Upper lobe of right lung (tissue), 1 donor: Measurements from ENCODE around the gene BTBD18. TPM values are rescaled to one million over a fixed set of nuclear protein-coding genes. Genes with fewer than 3 reads are reported as not detected.
A peak's percentile ranks its signal among the peaks of the same experiment; 100 is the strongest.

Source experiments
- ATAC-seq: fragments of 200-7000 bp; cut with Tn5 transposase; one replicate; pipeline ENCODE4 v1.9.1; 2020; ENCODE audit warnings: mild to moderate bottlenecking, moderate library complexity
- DNase-seq: peaks from one replicate; pipeline ENCODE4 v3.0.0-alpha.2; 2020
- H3K27ac ChIP-seq: fragments of 200-600 bp; one replicate; pipeline ENCODE4 v1.8.0; 2022
- H3K27me3 ChIP-seq: fragments of 200-600 bp; one replicate; pipeline ENCODE4 v1.8.0; 2022; ENCODE audit warnings: mild to moderate bottlenecking
- H3K36me3 ChIP-seq: fragments of 200-600 bp; one replicate; pipeline ENCODE4 v1.8.0; 2022
- H3K4me1 ChIP-seq: fragments of 200-600 bp; one replicate; pipeline ENCODE4 v1.8.0; 2022
- H3K4me3 ChIP-seq: fragments of 200-600 bp; one replicate; pipeline ENCODE4 v1.8.0; 2022; ENCODE audit warnings: mild to moderate bottlenecking
- H3K9me3 ChIP-seq: fragments of 200-600 bp; one replicate; pipeline ENCODE4 v1.8.0; 2022
- intact Hi-C: fragments of 100-400 bp; cut with DNase I; formaldehyde crosslinking; loops from one replicate; pipeline ENCODE4 v1.11.0; 2022
- total RNA-seq: library from RNA; stranded (reverse); fragmentation: NEBNext Ultra II Directional; extraction: Animal tissue kit (Norgen Biotek cat#: 25700); gene quantifications from one replicate; pipeline ENCODE4 v1.2.1, GENCODE V29; 2021
- TF ChIP-seq, protein P1 (sequence below): fragments of 200-600 bp; IDR thresholded peaks from one replicate; pipeline ENCODE4 v1.8.0; 2022; ENCODE audit warnings: antibody characterized with exemption
- donor health status: DM: no; HTN: yes; CAD: no; lungs with severe emphysema.

Gene BTBD18
- total RNA-seq, 1 donor from 2014 or later = not detected

DNA sequence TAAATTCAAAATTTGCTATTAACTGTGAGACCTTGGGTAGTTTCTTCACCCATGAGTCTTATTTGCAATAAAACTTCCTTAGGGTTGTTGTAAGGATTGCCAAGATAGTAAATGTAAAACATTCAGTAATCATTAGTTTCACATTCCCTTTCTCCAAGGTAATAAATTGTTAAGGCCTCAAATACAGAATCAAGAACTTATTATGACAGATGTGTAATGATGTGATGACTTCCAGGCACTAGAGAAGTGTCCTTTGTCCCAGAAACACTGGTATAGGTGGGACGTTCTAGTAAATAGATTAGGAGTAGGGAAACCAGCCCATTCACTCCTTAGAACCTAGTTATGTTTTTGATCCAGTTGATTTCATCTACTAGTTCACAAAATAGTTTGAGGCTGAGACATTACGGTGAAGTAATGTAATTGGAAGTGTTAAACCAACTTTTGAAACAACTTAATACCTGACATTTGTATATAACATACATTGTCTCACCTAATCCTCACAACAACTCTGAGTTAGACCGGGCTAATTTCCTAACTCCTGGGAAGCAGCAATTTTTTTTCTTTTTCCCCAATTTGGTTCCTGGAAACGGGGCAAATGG lies 35.5 kb upstream of the BTBD18 start:
- TF ChIP-seq, protein P1, sequence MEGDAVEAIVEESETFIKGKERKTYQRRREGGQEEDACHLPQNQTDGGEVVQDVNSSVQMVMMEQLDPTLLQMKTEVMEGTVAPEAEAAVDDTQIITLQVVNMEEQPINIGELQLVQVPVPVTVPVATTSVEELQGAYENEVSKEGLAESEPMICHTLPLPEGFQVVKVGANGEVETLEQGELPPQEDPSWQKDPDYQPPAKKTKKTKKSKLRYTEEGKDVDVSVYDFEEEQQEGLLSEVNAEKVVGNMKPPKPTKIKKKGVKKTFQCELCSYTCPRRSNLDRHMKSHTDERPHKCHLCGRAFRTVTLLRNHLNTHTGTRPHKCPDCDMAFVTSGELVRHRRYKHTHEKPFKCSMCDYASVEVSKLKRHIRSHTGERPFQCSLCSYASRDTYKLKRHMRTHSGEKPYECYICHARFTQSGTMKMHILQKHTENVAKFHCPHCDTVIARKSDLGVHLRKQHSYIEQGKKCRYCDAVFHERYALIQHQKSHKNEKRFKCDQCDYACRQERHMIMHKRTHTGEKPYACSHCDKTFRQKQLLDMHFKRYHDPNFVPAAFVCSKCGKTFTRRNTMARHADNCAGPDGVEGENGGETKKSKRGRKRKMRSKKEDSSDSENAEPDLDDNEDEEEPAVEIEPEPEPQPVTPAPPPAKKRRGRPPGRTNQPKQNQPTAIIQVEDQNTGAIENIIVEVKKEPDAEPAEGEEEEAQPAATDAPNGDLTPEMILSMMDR = no peak
- H3K27me3 ChIP-seq = no peaks in the 10 kb centered on the region
- H3K27ac ChIP-seq = peak overlapping the region; percentile 58
- H3K4me1 ChIP-seq = peaks cover 87% of the 10 kb centered on the region
- no peaks in the 10 kb centered on the region for H3K36me3 ChIP-seq
- intact Hi-C loops = no loop called here
- no peak overlapping the region for H3K4me3 ChIP-seq
- no peaks in the 10 kb centered on the region for H3K9me3 ChIP-seq
- ATAC-seq (no peak), DNase-seq (no peak)

DNA sequence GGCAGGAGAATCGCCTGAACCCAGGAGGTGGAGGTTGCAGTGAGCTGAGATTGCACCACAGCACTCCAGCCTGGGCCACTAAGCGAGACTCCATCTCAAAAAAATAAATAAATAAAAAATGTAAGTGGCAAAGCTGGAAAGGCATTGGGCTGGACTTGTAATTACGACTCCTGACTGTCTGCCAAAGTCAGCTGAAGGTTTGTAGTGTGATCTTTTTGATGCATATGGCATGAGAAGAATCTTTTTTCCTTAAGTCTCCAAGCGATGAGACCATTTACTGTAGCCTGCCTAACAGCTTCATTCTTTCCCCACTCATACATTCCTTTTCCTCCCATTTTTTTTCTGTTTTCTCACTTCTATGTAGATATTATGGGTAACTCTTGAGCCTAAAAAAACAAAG lies 34.8 kb upstream of the BTBD18 start:
- Histone ChIP-seq H3K27ac (peak overlapping the region; percentile 58), H3K4me1 (peaks cover 87% of the 10 kb centered on the region)

DNA sequence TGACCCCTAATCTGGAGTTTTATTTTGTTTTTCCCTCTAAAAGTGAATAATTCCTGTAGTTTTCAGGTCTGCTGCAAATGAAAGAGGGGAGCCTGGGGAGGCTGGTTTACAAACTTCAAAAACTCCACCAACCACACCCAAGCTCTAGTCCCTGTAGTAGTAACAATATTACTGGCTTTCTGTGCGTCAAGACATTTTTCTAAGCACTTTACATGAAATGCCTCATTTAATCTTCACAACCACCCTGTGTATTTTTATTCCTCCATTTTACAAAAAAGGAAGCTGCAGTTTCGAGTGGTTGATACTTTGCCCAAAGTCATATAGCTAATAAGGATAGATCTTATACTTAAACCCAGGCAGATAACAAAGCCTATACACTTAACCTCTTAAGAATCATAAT lies 33.5 kb upstream of the BTBD18 start:
- Histone ChIP-seq H3K9me3 (no peaks in the 10 kb centered on the region), H3K27me3 (no peaks in the 10 kb centered on the region), H3K27ac (no peak overlapping the region), H3K4me3 (no peak overlapping the region), H3K36me3 (no peaks in the 10 kb centered on the region), H3K4me1 (peaks cover 89% of the 10 kb centered on the region)
- no peak for ATAC-seq
- intact Hi-C loops = no loop called here
- no peak for DNase-seq
- TF ChIP-seq, protein P1 = no peak

More for the DNA sequence above, 34.8 kb upstream of the BTBD18 start:
- Histone ChIP-seq H3K9me3 (no peaks in the 10 kb centered on the region), H3K27me3 (no peaks in the 10 kb centered on the region), H3K36me3 (no peaks in the 10 kb centered on the region), H3K4me3 (no peak overlapping the region)
- DNase-seq (no peak), ATAC-seq (no peak)
- TF ChIP-seq, protein P1 = no peak
- intact Hi-C loops = no loop called here

DNA sequence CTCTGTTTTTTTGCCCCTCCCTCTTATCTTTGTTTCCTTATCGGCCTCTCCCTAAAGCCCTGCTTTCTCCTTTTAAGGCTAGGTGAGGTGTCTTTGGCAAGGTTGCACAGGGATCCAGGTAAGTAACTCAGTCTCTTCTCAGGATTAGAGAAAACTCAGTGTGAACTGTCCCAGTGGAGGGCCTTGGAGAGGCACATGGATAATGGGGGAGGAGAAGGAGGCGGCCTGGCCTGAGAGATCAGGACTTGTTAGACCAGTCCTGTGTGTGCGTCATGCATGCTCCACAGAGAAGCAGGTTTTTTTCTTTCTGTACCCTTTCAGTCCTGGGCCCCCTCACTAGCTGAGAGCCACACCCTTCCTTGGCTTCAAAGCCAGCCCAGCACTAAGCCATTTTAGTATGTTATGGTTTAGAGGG lies 29.9 kb upstream of the BTBD18 start:
- H3K4me3 ChIP-seq = no peak overlapping the region
- no peaks in the 10 kb centered on the region for H3K9me3 ChIP-seq
- intact Hi-C loops = no loop called here
- peak; percentile 78 for DNase-seq
- H3K36me3 ChIP-seq = no peaks in the 10 kb centered on the region
- H3K4me1 ChIP-seq = peaks cover 91% of the 10 kb centered on the region
- peak; percentile 89 for ATAC-seq
- no peaks in the 10 kb centered on the region for H3K27me3 ChIP-seq
- TF ChIP-seq, protein P1 = no peak
- peak overlapping the region; percentile 89 for H3K27ac ChIP-seq

DNA sequence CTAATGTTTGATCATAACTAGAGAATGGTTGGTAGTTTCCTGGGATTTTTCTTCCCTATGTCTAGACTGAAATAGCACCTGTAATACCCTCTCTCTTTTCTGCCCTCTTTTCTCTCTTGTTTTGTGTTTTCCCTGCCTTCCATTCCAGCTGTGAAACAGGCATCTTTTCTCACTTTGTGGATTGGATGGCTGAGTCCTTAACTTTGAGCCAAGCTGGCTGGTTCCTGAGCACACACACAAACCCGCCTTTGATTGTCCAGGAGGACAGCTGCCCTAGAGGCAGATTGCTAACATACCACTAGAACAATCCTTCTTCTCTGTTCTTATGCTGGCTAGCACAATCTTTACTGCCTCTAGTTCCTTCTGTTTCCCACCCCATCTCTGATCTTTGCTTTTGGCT lies 27.7 kb upstream of the BTBD18 start:
- H3K4me1 ChIP-seq = peaks cover 95% of the 10 kb centered on the region
- peak overlapping the region; percentile 14 for H3K4me3 ChIP-seq
- ATAC-seq = peak; percentile 17
- intact Hi-C loops = no loop called here
- peak overlapping the region; percentile 89 for H3K27ac ChIP-seq
- no peaks in the 10 kb centered on the region for H3K27me3 ChIP-seq
- H3K9me3 ChIP-seq = no peaks in the 10 kb centered on the region
- no peaks in the 10 kb centered on the region for H3K36me3 ChIP-seq
- TF ChIP-seq, protein P1 = no peak
- no peak for DNase-seq
